GM23248 (cell line): ENCODE measurements around the gene HOMER2. TPM values are rescaled to one million over a fixed set of nuclear protein-coding genes. Genes with fewer than 3 reads are reported as not detected.
A peak's percentile ranks its signal among the peaks of the same experiment; 100 is the strongest.
"Not testable (repeated sequence)": the region's sequence is repeated elsewhere in the genome, so short reads cannot be mapped to it uniquely, and the experiment has no call there.

Experiments used
- DNase-seq: peaks from one replicate; pipeline ENCODE4 v3.0.0-alpha.2; 2015
- H2AFZ ChIP-seq: fragments of 200-600 bp; sonication (generic); 2 replicates; pipeline ENCODE4 v1.6.1; 2016; ENCODE audit warnings: antibody characterized with exemption
- H3F3A ChIP-seq: fragments of 200-600 bp; sonication (generic); 2 replicates; pipeline ENCODE4 v1.6.1; 2016; ENCODE audit warnings: mild to moderate bottlenecking, antibody characterized with exemption, mixed run types; ENCODE audit not compliant: insufficient read depth
- H3K27ac ChIP-seq: fragments of 200-600 bp; sonication (generic); 2 replicates; pipeline ENCODE4 v1.5.1; 2016; ENCODE audit warnings: mild to moderate bottlenecking
- H3K27me3 ChIP-seq: fragments of 200-600 bp; sonication (generic); replicated peaks from 2 replicates; pipeline ENCODE4 v1.6.1; 2016; ENCODE audit warnings: mild to moderate bottlenecking; ENCODE audit not compliant: insufficient read depth
- H3K36me3 ChIP-seq: fragments of 200-600 bp; sonication (generic); 2 replicates; pipeline ENCODE4 v1.6.1; 2016; ENCODE audit warnings: low read depth, mild to moderate bottlenecking
- H3K4me1 ChIP-seq: fragments of 200-600 bp; sonication (generic); 2 replicates; pipeline ENCODE4 v1.6.1; 2016; ENCODE audit warnings: mild to moderate bottlenecking; ENCODE audit not compliant: insufficient read depth
- H3K4me2 ChIP-seq: fragments of 200-600 bp; sonication (generic); one replicate; pipeline ENCODE4 v1.6.1; 2016; ENCODE audit warnings: mild to moderate bottlenecking; ENCODE audit not compliant: unreplicated experiment
- H3K4me3 ChIP-seq: fragments of 200-600 bp; sonication (generic); 2 replicates; pipeline ENCODE4 v1.5.1; 2016; ENCODE audit warnings: mild to moderate bottlenecking
- H3K79me2 ChIP-seq: fragments of 200-600 bp; sonication (generic); 2 replicates; pipeline ENCODE4 v1.6.1; 2016; ENCODE audit warnings: mild to moderate bottlenecking; ENCODE audit not compliant: insufficient read depth
- H3K9ac ChIP-seq: fragments of 200-600 bp; sonication (generic); 2 replicates; pipeline ENCODE4 v1.6.1; 2016; ENCODE audit warnings: mild to moderate bottlenecking
- H3K9me2 ChIP-seq: fragments of 200-600 bp; sonication (generic); 2 replicates; pipeline ENCODE4 v1.6.1; 2016; ENCODE audit warnings: mixed run types, mild to moderate bottlenecking, moderate library complexity; ENCODE audit not compliant: insufficient read depth
- H3K9me3 ChIP-seq: fragments of 200-600 bp; sonication (generic); one replicate; pipeline ENCODE4 v1.6.1; 2017; ENCODE audit warnings: low read depth
- H4K20me1 ChIP-seq: fragments of 200-600 bp; sonication (generic); 2 replicates; pipeline ENCODE4 v1.6.0; 2016; ENCODE audit not compliant: insufficient read depth
- EZH2 ChIP-seq: fragments of 200-600 bp; sonication (generic); IDR thresholded peaks from 2 replicates; pipeline ENCODE4 v1.6.1; 2018; ENCODE audit warnings: antibody characterized with exemption, mild to moderate bottlenecking; ENCODE audit not compliant: insufficient read depth, poor library complexity, severe bottlenecking
- EZH2phosphoT487 ChIP-seq: fragments of 200-600 bp; sonication (generic); IDR thresholded peaks from 2 replicates; pipeline ENCODE4 v1.6.1; 2018; ENCODE audit warnings: antibody characterized with exemption, moderate library complexity, mild to moderate bottlenecking, low read depth; ENCODE audit not compliant: insufficient read depth
- WGBS, 2 experiments: methylation state at CpG; one replicate each; pipeline ENCODE4 v1.1.6; 2015 to 2017; ENCODE audit warnings: low lambda C conversion rate in 2 of 2, low coverage in 1 of 2; ENCODE audit errors: missing lambda C conversion rate in 2 of 2; 5-methylcytosine and 5-hydroxymethylcytosine counted together
- in situ Hi-C: fragments of 300-500 bp; cut with MboI; formaldehyde crosslinking; loops from 2 replicates; pipeline ENCODE4 v1.15.0; 2020
- polyA plus RNA-seq: library from polyadenylated mRNA; unstranded; fragments of >200 nt; fragmentation: Nextera tagmentation; extraction: Ambion mirVana; gene quantifications from 2 replicates; pipeline ENCODE4 v1.2.1, GENCODE V29; 2016
- total RNA-seq: library from RNA; depleted of rRNA; stranded (reverse); fragments of >200 nt; shearing (Covaris generic); gene quantifications from 2 replicates; pipeline ENCODE4 v1.2.3, GENCODE V29; 2014

HOMER2 gene
- total and polyA plus RNA-seq, 2 experiments from 2014 or later, result 9.0 to 17.0 TPM

- Histone ChIP-seq H3K36me3 (no peaks in the 10 kb centered on the region), H4K20me1 (no peaks in the 10 kb centered on the region; the same call in 1 of the 2 replicates), H3K4me2 (no peak overlapping the region), H3K9ac (no peak overlapping the region; the same call in 1 of the 2 replicates), H3K79me2 (no peaks in the 10 kb centered on the region), H3K9me3 (no peaks in the 10 kb centered on the region), H3K27me3 (no peaks in the 10 kb centered on the region), H2AFZ (no peak overlapping the region), H3K9me2 (no peaks in the 10 kb centered on the region), H3F3A (no peaks in the 10 kb centered on the region), H3K4me3 (no peak overlapping the region), H3K4me1 (peaks cover 10% of the 10 kb centered on the region; the same call in 1 of the 2 replicates), H3K27ac (no peak overlapping the region)
- DNase-seq, result peak; percentile 33
- in situ Hi-C loops, result no loop called here
- 10 to 15% methylated on average over 4 of the region's 4 CpGs for WGBS, 2 experiments
- no peak for TF ChIP-seq EZH2
- no peak for TF ChIP-seq EZH2phosphoT487
These were observed 57.5 kb downstream of the HOMER2 start for GRCh38 chr15:82894971-82895520.

DNA sequence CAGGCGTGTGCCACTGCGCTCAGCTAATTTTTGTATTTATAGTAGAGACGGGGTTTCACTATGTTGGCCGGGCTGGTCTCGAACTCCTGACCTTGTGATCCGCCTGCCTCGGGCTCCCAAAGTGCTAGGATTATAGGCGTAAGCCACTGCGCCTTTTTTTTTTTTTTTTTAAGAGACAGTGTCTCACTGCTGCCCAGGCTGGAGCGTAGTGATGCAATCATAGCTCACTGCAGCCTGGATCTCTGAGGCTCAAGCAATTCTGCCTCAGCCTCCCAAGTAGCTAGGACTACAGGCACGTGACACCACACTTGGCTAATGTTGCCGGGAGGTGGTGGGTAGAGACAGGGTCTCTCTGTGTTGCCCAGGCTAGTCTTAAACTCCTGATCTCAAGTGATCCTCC lies 59.0 kb downstream of the HOMER2 start:
- in situ Hi-C loops, H2AFZ ChIP-seq, DNase-seq, H3K9me2 ChIP-seq, H4K20me1 ChIP-seq, H3K36me3 ChIP-seq, H3K27ac ChIP-seq, H3F3A ChIP-seq, H3K79me2 ChIP-seq, H3K9ac ChIP-seq, H3K4me3 ChIP-seq, H3K4me1 ChIP-seq, H3K27me3 ChIP-seq, H3K9me3 ChIP-seq, H3K4me2 ChIP-seq: not testable (repeated sequence)
- WGBS, 2 experiments, result 87 to 88% methylated on average over 12 of the region's 12 CpGs

- TF ChIP-seq EZH2phosphoT487, result no peak
- TF ChIP-seq EZH2, result no peak
- Histone ChIP-seq H2AFZ (no peak overlapping the region), H3K79me2 (no peaks in the 10 kb centered on the region), H4K20me1 (no peaks in the 10 kb centered on the region; the same call in 1 of the 2 replicates), H3K4me2 (no peak overlapping the region), H3K4me3 (no peak overlapping the region), H3K9ac (no peak overlapping the region), H3F3A (no peaks in the 10 kb centered on the region), H3K9me2 (no peaks in the 10 kb centered on the region), H3K36me3 (no peaks in the 10 kb centered on the region), H3K27me3 (no peaks in the 10 kb centered on the region), H3K9me3 (no peaks in the 10 kb centered on the region), H3K27ac (no peak overlapping the region), H3K4me1 (peaks cover 5% of the 10 kb centered on the region; the same call in 1 of the 2 replicates)
- in situ Hi-C loops, result no loop called here
- no peak for DNase-seq
- 89 to 92% methylated on average over 9 of the region's 9 CpGs for WGBS, 2 experiments
These were observed 59.9 kb downstream of the HOMER2 start for GRCh38 chr15:82892573-82892972.

- Histone ChIP-seq H3K4me3 (no peak overlapping the region), H3K4me2 (no peak overlapping the region), H2AFZ (no peak overlapping the region), H3K36me3 (no peaks in the 10 kb centered on the region), H3K9ac (no peak overlapping the region), H3K27me3 (no peaks in the 10 kb centered on the region), H3K9me3 (no peaks in the 10 kb centered on the region), H3K4me1 (peaks cover 5% of the 10 kb centered on the region; the same call in 1 of the 2 replicates), H3K27ac (no peak overlapping the region), H3F3A (no peaks in the 10 kb centered on the region), H3K9me2 (no peaks in the 10 kb centered on the region), H3K79me2 (no peaks in the 10 kb centered on the region), H4K20me1 (no peaks in the 10 kb centered on the region; the same call in 1 of the 2 replicates)
- WGBS, 2 experiments, result 88 to 95% methylated on average over 6 of the region's 6 CpGs
- no peak for DNase-seq
- TF ChIP-seq EZH2phosphoT487 (no peak), EZH2 (no peak)
- in situ Hi-C loops, result no loop called here
These were observed 61.5 kb downstream of the HOMER2 start for GRCh38 chr15:82890995-82891390.
